OCI-LY7 (cell line): ENCODE measurements around the gene GULP1.

ENCODE experiments used
- CTCF ChIP-seq: fragments of 200-600 bp; sonication (generic); conservative IDR thresholded peaks from 2 replicates; pipeline ENCODE4 v1.5.1; 2014; ENCODE audit warnings: mild to moderate bottlenecking, antibody characterized with exemption, low read length, moderate library complexity, mixed read lengths
- EZH2phosphoT487 ChIP-seq: fragments of 200-600 bp; sonication (generic); IDR thresholded peaks from 2 replicates; pipeline ENCODE4 v1.6.1; 2018; ENCODE audit warnings: low read depth, borderline replicate concordance, mild to moderate bottlenecking, mixed run types, antibody characterized with exemption, low read length, moderate library complexity, mixed read lengths

DNA sequence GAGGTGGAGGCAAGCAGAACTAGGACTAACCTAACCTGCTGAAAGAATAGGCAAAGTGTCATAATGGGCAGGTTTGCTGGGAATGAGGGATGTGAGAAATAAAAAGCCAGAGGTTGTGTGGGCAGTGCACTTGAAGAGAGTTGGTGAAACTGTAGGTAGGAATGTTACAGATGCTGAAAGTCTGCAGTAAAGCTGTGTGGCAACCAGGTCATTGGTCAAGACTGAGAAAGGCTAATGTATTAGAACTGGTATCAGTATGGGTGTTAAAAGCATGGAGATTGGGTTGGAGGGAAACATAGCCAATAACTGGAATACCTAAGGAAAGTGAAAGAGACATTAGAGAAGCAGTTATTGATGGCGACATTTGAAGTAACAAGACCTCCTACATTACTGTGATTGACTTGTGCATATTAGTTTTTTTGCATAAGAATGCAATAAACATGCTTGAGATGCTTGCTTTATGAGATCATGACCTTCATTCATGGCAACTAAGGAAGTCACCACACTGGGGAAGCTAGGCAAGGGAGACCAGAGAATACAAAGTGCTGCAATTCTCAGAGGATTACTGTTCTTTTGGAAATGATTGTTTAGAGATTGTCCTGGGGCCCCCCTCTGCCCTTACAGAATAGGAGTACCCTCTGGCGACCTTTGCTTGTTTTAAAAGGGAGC lies 11.8 kb downstream of the GULP1 start:
- TF ChIP-seq CTCF (no peak), EZH2phosphoT487 (no peak)
